Measurements from ENCODE around the gene MYBPH.

- TF ChIP-seq POLR2A (IDR thresholded peaks at IDR 0.05), result no peak
- TF ChIP-seq CTCF (IDR thresholded peaks at IDR 0.05), result peak; percentile 11 to 33 (median 20)
Observed at GRCh38 chr1:203148127-203148526, 27.5 kb downstream of the MYBPH start.

All from right lobe of liver (tissue), 4 donors.